CD4-positive, alpha-beta T cell treated with Interleukin-17A for 4 hours (primary cell): ENCODE measurements around the gene GRIA3.
"Not testable (repeated sequence)": the region's sequence is repeated elsewhere in the genome, so short reads cannot be mapped to it uniquely, and the experiment has no call there.

Experiments used
- DNase-seq: peaks from one replicate; pipeline ENCODE4 v3.0.0-alpha.2; 2020; ENCODE audit warnings: mixed read lengths

The GRIA3 gene

GRCh38 chrX:123282241-123282640 lies 98.2 kb downstream of the GRIA3 start:
- no peak for DNase-seq

GRCh38 chrX:123283407-123283806 lies 99.3 kb downstream of the GRIA3 start:
- DNase-seq: not testable (repeated sequence)

- DNase-seq: no peak
These were observed 107.5 kb downstream of the GRIA3 start for GRCh38 chrX:123291623-123292022.

- no peak for DNase-seq
These were observed 113.9 kb downstream of the GRIA3 start for GRCh38 chrX:123298026-123298425.

- no peak for DNase-seq
These were observed 119.4 kb downstream of the GRIA3 start for GRCh38 chrX:123303429-123303828.

- no peak for DNase-seq
These were observed 124.6 kb downstream of the GRIA3 start for GRCh38 chrX:123308658-123309057.

GRCh38 chrX:123310112-123310511 lies 126.0 kb downstream of the GRIA3 start:
- no peak for DNase-seq

- no peak for DNase-seq
These were observed 127.4 kb downstream of the GRIA3 start for GRCh38 chrX:123311486-123311885.

- no peak for DNase-seq
These were observed 129.4 kb downstream of the GRIA3 start for GRCh38 chrX:123313486-123313885.

- no peak for DNase-seq
These were observed 136.5 kb downstream of the GRIA3 start for GRCh38 chrX:123320622-123321021.

GRCh38 chrX:123322536-123322935 lies 138.5 kb downstream of the GRIA3 start:
- DNase-seq: no peak

- DNase-seq: no peak
These were observed 140.5 kb downstream of the GRIA3 start for GRCh38 chrX:123324625-123325024.

GRCh38 chrX:123330229-123330942 lies 146.3 kb downstream of the GRIA3 start:
- DNase-seq: no peak

- DNase-seq: no peak
These were observed 147.3 kb downstream of the GRIA3 start for GRCh38 chrX:123331349-123331748.

GRCh38 chrX:123331859-123332258 lies 147.8 kb downstream of the GRIA3 start:
- no peak for DNase-seq

GRCh38 chrX:123336666-123337065 lies 152.6 kb downstream of the GRIA3 start:
- DNase-seq: no peak

GRCh38 chrX:123337886-123338639 lies 154.0 kb downstream of the GRIA3 start:
- no peak for DNase-seq

- no peak for DNase-seq
These were observed 155.3 kb downstream of the GRIA3 start for GRCh38 chrX:123339221-123339905.

- no peak for DNase-seq
These were observed 156.6 kb downstream of the GRIA3 start for GRCh38 chrX:123340696-123341095.

- no peak for DNase-seq
These were observed 164.4 kb downstream of the GRIA3 start for GRCh38 chrX:123348468-123348867.

- no peak for DNase-seq
These were observed 166.1 kb downstream of the GRIA3 start for GRCh38 chrX:123350226-123350625.

GRCh38 chrX:123357941-123358340 lies 173.9 kb downstream of the GRIA3 start:
- DNase-seq: no peak

- DNase-seq: no peak
These were observed 174.4 kb downstream of the GRIA3 start for GRCh38 chrX:123358457-123358856.

- no peak for DNase-seq
These were observed 177.3 kb downstream of the GRIA3 start for GRCh38 chrX:123361371-123361770.
